Dendritic cell treated with granulocyte-macrophage colony-stimulating factor and Interleukin-4, amounts not matched to agents 40 ng/mL and 50 ng/mL, for 4 days (primary cell): ENCODE data around the gene KIZ.
"Not testable (repeated sequence)": the region's sequence is repeated elsewhere in the genome, so short reads cannot be mapped to it uniquely, and the experiment has no call there.

ENCODE experiments used
- H3K27ac Mint-ChIP-seq: one replicate; pipeline ENCODE4 v1.8.0; 2022; ENCODE audit warnings: mild to moderate bottlenecking, mixed read lengths
- H3K27me3 Mint-ChIP-seq: one replicate; pipeline ENCODE4 v1.8.0; 2022; ENCODE audit warnings: mild to moderate bottlenecking, mixed read lengths
- H3K36me3 Mint-ChIP-seq: one replicate; pipeline ENCODE4 v1.8.0; 2022; ENCODE audit warnings: low read depth, mixed read lengths
- H3K4me1 Mint-ChIP-seq: one replicate; pipeline ENCODE4 v1.8.0; 2022; ENCODE audit warnings: low read depth, mixed read lengths
- H3K4me3 Mint-ChIP-seq: one replicate; pipeline ENCODE4 v1.8.0; 2022; ENCODE audit warnings: mild to moderate bottlenecking, moderate library complexity, mixed read lengths
- H3K9me3 Mint-ChIP-seq: one replicate; pipeline ENCODE4 v1.8.0; 2022; ENCODE audit warnings: mixed read lengths
- intact Hi-C: fragments of 100-400 bp; cut with micrococcal nuclease; formaldehyde crosslinking; loops from one replicate; pipeline ENCODE4 v1.15.0; 2022

The KIZ gene

DNA sequence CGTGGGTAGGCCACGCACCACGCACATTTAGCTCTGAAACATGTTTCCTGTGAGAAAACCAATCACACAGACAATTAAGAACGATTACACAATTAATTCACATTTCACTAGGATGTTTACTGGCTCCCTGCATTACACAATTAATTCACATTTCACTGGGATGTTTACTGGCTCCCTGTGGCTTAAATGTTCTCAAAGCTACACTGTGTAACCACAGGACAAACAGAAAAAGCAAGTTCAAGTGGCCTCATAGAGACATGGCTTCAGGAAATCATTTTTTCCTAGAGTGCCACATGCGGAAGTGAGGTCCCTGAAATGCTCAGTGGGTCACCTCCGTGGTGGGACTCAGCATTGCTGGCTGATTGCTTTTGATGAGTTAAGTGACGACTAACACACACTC, 115.5 kb downstream of the KIZ start:
- Mint-ChIP-seq H3K4me3 (no peak overlapping the region), H3K9me3 (no peaks in the 10 kb centered on the region), H3K27me3 (no peaks in the 10 kb centered on the region), H3K27ac (no peak overlapping the region), H3K36me3 (peaks cover 12% of the 10 kb centered on the region), H3K4me1 (no peaks in the 10 kb centered on the region)
- intact Hi-C loops: no loop called here

DNA sequence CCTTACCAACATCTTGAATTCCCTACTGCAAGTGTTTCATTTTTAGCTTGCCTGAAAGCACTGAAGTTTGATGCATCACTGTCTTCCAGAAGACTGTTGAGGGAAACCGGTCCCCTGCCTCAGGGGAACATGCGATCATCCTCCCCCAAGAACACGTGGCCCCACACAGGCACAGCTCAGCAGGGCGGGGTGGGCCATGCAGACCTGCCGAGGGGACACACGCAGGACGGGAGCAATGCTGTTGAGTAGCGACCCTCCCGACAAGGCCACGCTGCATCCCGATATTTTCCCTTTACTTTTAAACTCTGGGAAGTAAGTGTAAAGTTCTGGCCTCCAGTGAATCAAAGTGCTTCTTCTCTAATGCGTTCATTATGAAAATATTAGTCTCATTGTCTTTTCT, 117.9 kb downstream of the KIZ start:
- peaks cover 2% of the 10 kb centered on the region for H3K27me3 Mint-ChIP-seq
- H3K36me3 Mint-ChIP-seq: peaks cover 5% of the 10 kb centered on the region
- no peaks in the 10 kb centered on the region for H3K4me1 Mint-ChIP-seq
- H3K9me3 Mint-ChIP-seq: no peaks in the 10 kb centered on the region
- no peak overlapping the region for H3K27ac Mint-ChIP-seq
- intact Hi-C loops: no loop called here
- H3K4me3 Mint-ChIP-seq: no peak overlapping the region

DNA sequence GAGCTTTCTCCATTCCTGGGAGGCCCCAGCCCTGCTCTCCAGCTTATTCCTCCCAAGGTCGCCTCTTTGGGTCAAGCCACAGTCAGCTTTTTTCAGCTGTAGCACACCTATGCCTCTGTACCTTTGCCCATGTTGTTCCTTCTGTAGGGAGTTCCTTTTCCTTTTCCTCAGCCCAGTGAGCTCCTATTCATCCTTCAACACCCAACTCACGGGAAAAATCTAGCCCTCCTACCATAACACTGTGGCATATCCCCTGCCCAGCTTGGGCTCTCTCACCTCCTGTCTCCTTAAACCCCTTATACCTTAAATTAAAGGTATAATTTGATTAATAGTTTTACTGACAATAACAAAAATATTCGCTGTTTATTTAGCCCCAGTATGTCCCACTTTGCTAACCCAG, 118.9 kb downstream of the KIZ start:
- intact Hi-C loops: no loop called here
- Mint-ChIP-seq H3K4me3 (no peak overlapping the region), H3K9me3 (no peaks in the 10 kb centered on the region), H3K27ac (no peak overlapping the region), H3K4me1 (no peaks in the 10 kb centered on the region), H3K36me3 (peaks cover 5% of the 10 kb centered on the region), H3K27me3 (peaks cover 4% of the 10 kb centered on the region)

DNA sequence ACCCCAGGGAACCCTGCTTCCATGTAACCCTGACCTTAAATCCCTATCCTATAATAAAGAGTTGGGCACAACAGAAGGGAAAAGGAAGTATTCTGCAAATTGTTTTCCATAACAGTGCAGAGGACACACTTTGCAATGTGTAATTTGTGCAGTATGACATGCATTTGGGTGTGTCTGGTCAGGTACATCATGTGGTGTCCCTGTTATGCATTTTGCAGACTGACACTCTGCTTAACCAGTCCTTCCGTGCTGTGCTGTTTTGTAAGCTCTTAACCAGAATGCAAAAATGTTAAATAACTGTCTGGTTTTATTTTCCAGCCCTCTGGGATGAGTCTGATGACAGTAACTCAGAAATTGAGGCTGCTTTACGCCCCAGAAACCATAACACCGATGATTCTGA, 120.3 kb downstream of the KIZ start:
- H3K9me3 Mint-ChIP-seq: no peaks in the 10 kb centered on the region
- H3K4me1 Mint-ChIP-seq: no peaks in the 10 kb centered on the region
- H3K27me3 Mint-ChIP-seq: peaks cover 4% of the 10 kb centered on the region
- H3K36me3 Mint-ChIP-seq: peaks cover 5% of the 10 kb centered on the region
- intact Hi-C loops: no loop called here
- no peak overlapping the region for H3K27ac Mint-ChIP-seq
- H3K4me3 Mint-ChIP-seq: no peak overlapping the region

DNA sequence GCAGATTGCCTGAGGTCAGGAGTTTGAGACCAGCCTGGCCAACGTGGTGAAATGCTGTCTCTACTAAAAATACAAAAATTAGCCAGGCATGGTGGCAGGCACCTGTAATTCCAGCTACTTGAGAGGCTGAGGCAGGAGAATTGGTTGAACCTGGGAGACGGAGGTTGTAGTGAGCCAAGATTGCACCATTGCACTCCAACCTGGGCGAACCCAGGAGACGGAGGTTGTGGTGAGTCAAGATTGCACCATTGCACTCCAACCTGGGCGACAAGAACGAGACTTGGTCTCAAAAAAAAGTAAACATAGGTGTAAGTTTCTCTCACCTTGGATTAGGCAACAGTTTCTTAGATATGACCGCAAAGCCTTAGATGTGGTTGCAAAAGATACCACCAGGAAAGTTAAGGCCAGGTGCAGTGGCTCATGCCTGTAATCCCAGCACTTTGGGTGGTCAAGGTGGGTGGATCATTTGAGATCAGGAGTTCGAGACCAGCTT, 121.8 kb downstream of the KIZ start:
- H3K27me3 Mint-ChIP-seq, H3K4me3 Mint-ChIP-seq, intact Hi-C loops, H3K36me3 Mint-ChIP-seq, H3K27ac Mint-ChIP-seq, H3K9me3 Mint-ChIP-seq, H3K4me1 Mint-ChIP-seq: not testable (repeated sequence)

DNA sequence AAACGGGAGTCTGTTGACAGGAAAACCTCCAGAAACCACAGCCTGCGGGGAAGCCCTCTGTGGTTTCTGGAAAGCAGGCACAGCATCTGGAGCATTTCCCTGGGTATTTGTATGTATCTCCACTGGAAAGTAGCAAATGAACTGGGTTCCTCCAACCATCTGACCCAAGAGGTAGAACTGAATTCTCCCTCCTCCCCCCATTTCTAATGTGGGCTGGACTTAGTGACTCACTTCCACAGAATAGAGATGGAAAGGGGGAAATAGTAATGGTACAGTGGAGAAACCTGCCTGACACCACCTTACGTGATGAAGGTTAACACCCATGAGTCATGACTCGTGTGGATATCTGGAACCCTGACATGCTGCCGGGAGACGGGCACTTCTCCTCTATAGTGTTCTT, 125.4 kb downstream of the KIZ start:
- Mint-ChIP-seq H3K4me1 (no peaks in the 10 kb centered on the region), H3K4me3 (no peak overlapping the region), H3K36me3 (no peaks in the 10 kb centered on the region), H3K9me3 (no peaks in the 10 kb centered on the region), H3K27ac (no peak overlapping the region), H3K27me3 (peaks cover 6% of the 10 kb centered on the region)
- intact Hi-C loops: no loop called here

DNA sequence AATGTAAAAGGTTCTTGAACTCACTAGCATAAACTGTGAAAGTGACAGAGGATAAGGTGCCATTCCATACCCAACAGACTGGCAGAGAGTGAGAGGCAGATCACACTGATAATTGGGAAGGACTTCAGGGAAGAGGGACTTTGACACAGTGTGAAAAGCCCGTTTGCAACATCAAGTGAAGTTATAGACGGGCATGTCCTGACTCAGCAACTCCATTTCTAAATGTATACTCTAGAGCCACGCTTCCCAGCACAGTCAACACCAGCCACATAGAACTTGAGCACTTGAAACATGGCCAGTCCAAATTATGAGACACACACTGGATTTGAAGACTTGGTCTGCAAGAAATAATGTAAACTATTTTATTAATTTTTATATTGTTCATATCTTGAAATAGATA, 131.3 kb downstream of the KIZ start:
- Mint-ChIP-seq H3K4me3 (no peak overlapping the region), H3K27me3 (peaks cover 7% of the 10 kb centered on the region), H3K9me3 (no peaks in the 10 kb centered on the region), H3K36me3 (no peaks in the 10 kb centered on the region), H3K4me1 (no peaks in the 10 kb centered on the region), H3K27ac (no peak overlapping the region)
- intact Hi-C loops: no loop called here

DNA sequence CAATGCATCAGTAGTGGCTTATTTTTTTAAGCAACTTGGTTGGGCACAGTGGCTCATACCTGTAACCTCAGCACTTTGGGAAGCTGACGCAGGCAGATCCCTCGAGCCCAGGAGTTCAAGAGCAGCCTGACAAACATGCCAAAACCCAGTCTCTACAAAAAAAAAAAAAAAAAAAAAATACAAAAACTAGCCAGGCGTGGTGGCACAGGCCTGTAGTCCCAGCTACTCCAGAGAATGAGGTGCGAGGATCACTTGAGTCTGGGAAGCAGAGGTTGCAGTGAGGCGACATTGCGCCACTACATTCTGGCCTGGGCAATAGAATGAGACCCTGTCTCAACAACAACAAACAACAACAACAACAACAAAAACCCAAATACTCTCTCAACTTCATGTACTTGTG, 132.5 kb downstream of the KIZ start:
- Mint-ChIP-seq H3K9me3 (no peaks in the 10 kb centered on the region), H3K36me3 (no peaks in the 10 kb centered on the region), H3K27ac (no peak overlapping the region), H3K4me1 (no peaks in the 10 kb centered on the region), H3K4me3 (no peak overlapping the region), H3K27me3 (peaks cover 7% of the 10 kb centered on the region)
- intact Hi-C loops: no loop called here

DNA sequence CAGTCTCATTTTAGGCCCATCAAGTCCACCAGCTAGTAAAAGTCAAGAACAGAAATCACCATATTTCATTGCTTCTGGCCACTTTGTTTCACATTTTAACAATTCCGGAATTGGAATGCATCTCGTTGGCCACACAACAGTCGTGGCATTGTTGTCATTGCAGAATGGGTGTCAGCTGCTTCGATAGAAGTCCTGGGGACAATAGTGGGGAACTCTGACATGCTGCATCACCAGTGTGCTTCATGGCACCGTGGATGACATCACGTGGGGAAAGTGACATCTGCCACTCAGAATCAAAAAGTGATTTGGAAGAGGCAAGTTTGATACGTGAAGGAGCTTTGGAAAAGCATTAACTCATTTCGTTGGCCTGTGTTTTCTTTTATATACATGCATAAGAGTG, 133.5 kb downstream of the KIZ start:
- no peaks in the 10 kb centered on the region for H3K9me3 Mint-ChIP-seq
- H3K4me3 Mint-ChIP-seq: no peak overlapping the region
- H3K36me3 Mint-ChIP-seq: no peaks in the 10 kb centered on the region
- peaks cover 7% of the 10 kb centered on the region for H3K27me3 Mint-ChIP-seq
- H3K4me1 Mint-ChIP-seq: no peaks in the 10 kb centered on the region
- no peak overlapping the region for H3K27ac Mint-ChIP-seq
- intact Hi-C loops: no loop called here

DNA sequence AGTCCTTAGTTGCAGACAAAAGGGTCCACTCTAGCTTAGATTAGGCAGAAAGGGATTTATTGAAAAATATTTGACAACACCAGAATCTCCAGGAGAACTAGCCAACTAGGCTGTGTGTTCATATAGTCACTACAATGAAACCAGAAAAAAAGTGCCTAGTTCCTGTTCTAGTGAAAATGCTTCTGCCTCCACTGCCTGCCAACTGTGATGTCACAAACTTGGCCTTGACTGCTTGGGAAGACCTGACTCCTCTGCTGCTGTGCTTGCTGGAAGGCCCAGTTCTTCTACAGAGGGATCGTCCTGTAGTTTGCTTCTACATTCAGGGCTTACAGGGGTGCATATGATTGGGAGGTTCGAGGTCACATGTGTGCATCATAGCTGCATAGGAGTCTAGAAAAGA, 136.9 kb downstream of the KIZ start:
- Mint-ChIP-seq H3K36me3 (no peaks in the 10 kb centered on the region), H3K4me3 (no peak overlapping the region), H3K27ac (no peak overlapping the region), H3K27me3 (peaks cover 4% of the 10 kb centered on the region), H3K9me3 (no peaks in the 10 kb centered on the region), H3K4me1 (no peaks in the 10 kb centered on the region)
- intact Hi-C loops: no loop called here

DNA sequence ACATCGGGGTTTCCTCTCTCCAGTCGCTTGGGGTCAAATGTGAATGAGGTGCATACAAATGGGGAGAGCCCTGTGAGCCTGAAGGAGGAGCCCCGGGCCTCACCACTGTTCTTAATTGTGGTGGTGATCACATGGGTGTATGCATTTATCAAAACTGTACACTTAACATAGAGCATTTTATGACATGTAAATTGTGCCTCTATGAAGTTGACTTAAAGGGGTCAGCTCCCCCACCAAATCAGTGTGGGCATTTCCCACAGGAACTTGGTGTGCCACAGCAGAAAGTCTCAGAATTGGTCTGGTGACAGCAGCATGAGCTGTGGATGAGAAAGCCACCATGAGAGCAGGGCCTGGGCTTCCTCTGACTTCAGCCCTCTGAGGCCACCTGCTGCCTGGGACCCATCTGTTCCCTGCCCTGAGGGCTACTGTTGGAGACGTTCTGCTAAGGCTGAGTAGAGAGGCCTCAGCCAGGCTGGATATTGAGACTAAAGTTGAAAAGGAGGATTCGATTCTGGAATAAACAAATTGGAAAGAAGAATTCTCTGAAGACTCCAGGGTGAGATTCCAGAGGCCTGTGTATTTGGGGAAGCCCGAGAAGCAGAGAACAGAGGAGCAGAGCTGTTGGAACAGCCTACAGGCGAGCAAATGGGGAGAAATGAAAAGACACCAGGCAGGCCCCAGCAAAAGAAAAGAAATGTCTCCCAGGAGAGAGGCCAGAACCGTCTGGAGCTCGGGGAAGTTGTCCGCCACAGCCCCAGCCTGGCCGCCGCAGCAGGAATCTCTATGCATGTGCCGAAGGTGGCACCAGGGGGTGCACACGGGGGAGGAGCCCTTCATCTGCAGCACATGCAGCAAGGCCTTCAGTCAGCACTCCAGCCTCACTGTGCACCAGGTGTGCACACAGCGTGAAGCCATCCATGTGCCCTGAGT, 139.6 kb downstream of the KIZ start:
- intact Hi-C loops: no loop called here
- Mint-ChIP-seq H3K9me3 (no peaks in the 10 kb centered on the region), H3K27ac (no peak overlapping the region), H3K4me3 (no peak overlapping the region), H3K36me3 (no peaks in the 10 kb centered on the region), H3K4me1 (no peaks in the 10 kb centered on the region), H3K27me3 (peaks cover 3% of the 10 kb centered on the region)

DNA sequence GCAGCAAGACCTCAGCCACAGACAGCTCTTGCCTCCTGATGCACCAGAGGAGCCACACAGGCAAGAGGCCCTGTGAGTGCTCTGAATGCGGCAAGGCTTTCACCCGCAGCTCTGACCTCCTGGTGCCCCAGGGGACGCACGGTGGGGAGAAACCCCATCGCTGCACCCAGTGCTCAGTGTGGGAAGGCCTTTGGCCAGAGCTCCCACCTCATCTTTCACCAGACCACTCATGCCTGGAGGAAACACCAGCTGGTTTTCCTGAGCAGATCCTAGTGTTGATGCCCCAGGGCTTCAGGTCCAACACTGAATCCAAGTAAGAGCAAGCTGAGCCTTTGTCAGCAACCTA, 140.3 kb downstream of the KIZ start:
- Mint-ChIP-seq H3K9me3 (no peaks in the 10 kb centered on the region), H3K27me3 (peaks cover 3% of the 10 kb centered on the region), H3K36me3 (no peaks in the 10 kb centered on the region), H3K4me1 (no peaks in the 10 kb centered on the region), H3K27ac (no peak overlapping the region), H3K4me3 (no peak overlapping the region)
- intact Hi-C loops: no loop called here

DNA sequence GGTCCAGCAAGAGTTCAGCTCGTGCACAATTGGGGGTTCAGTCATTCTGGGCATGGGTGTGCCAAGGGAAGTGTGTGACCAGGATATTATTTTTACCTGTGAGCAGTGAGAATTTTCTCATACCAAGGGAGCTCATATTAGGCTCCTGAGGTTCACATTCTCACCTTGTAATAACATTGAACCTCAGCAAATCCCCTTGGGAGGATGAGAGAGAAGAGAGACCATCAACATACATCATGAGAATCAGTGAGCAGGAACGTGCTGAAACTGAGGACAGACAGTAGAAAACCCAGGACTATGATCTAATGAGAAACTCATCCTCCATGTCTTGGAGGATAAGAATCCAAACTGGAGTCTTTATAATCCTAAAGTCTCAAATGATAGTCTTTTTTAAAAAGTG, 143.9 kb downstream of the KIZ start:
- Mint-ChIP-seq H3K4me1 (no peaks in the 10 kb centered on the region), H3K27me3 (peaks cover 15% of the 10 kb centered on the region), H3K27ac (no peak overlapping the region), H3K4me3 (no peak overlapping the region), H3K9me3 (no peaks in the 10 kb centered on the region), H3K36me3 (no peaks in the 10 kb centered on the region)
- intact Hi-C loops: no loop called here

DNA sequence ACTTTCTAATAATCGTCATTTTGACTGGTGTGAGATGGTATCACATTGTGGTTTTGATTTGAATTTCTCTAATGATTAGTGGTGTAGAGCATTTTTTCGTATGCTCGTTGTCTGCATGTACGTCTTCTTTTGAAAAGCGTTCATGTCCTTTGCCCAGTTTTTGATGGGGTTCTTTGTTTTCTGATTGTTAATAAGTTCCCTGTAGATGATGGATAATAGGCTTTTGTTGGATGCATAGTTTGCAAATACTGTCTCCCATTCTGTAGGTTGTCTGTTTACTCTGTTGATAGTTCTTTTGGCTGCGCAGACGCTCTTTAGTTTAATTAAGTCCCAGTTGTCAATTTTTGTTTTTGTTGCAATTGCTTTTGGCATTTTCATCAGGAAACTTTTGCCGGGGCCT, 144.9 kb downstream of the KIZ start:
- Mint-ChIP-seq H3K27ac (no peak overlapping the region), H3K9me3 (no peaks in the 10 kb centered on the region), H3K4me3 (no peak overlapping the region), H3K36me3 (no peaks in the 10 kb centered on the region), H3K4me1 (no peaks in the 10 kb centered on the region), H3K27me3 (peaks cover 15% of the 10 kb centered on the region)
- intact Hi-C loops: no loop called here

DNA sequence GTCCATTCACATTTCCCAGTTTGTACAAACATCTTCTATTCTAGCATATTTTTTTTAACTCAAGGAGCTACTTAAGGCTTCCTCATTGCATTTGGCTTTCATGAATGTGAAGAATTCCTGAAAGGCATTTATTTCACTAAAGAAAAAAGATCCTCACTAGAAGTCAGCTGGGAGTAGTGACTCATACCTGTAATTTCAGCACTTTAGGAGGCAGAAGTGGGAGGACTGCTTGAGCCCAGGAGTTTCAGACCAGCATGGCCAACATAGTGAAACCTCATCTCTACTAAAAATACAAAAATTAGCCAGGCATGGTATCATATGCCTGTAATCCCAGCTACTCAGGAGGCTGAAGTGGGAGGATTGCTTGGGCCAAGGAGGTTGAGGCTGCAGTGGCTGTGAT, 146.4 kb downstream of the KIZ start:
- peaks cover 15% of the 10 kb centered on the region for H3K27me3 Mint-ChIP-seq
- intact Hi-C loops: no loop called here
- no peaks in the 10 kb centered on the region for H3K4me1 Mint-ChIP-seq
- no peak overlapping the region for H3K4me3 Mint-ChIP-seq
- H3K36me3 Mint-ChIP-seq: no peaks in the 10 kb centered on the region
- H3K27ac Mint-ChIP-seq: no peak overlapping the region
- H3K9me3 Mint-ChIP-seq: no peaks in the 10 kb centered on the region
